Panc1 (cell line): ENCODE results near the gene UBL7. TPM values are rescaled to one million over a fixed set of nuclear protein-coding genes. Genes with fewer than 3 reads are reported as not detected.
"Not testable (repeated sequence)": the region's sequence is repeated elsewhere in the genome, so short reads cannot be mapped to it uniquely, and the experiment has no call there.

Experiments
- ATAC-seq: fragments of 200-7000 bp; cut with Tn5 transposase; 2 replicates; pipeline ENCODE4 v1.9.1; 2020; ENCODE audit warnings: mild to moderate bottlenecking, moderate library complexity
- BruUV-seq: library from RNA; stranded (reverse); fragments of 400-500 nt; replicated peaks from 2 replicates; lab custom pipeline; 2021; lab: Mats Ljungman, UMichigan
- CTCF ChIA-PET: fragments of 300-600 bp; sonication (Branson Sonifier 250); formaldehyde crosslinking; loops from one replicate; lab custom pipeline; 2022; ENCODE audit warnings: antibody characterized with exemption; lab: Charles Lee
- POLR2A ChIA-PET: fragments of 300-600 bp; sonication (Branson Sonifier 250); formaldehyde crosslinking; loops from one replicate; lab custom pipeline; 2022; ENCODE audit warnings: antibody characterized with exemption; lab: Charles Lee
- DNase-seq: peaks from one replicate; pipeline ENCODE4 v3.0.0-alpha.2; 2010; ENCODE audit warnings: low read depth, low spot score
- H3K27ac ChIP-seq: 2 replicates; pipeline ENCODE4 v1.5.1; 2011; ENCODE audit warnings: mild to moderate bottlenecking, low read length, inconsistent platforms
- H3K27me3 ChIP-seq: fragments of 200-500 bp; sonication (Bioruptor generic); 2 replicates; pipeline ENCODE4 v1.6.0; 2014; ENCODE audit warnings: low read length, inconsistent platforms; ENCODE audit not compliant: control insufficient read depth, insufficient read depth
- H3K36me3 ChIP-seq: fragments of 200-500 bp; sonication (Bioruptor generic); 2 replicates; pipeline ENCODE4 v1.5.1; 2014; ENCODE audit warnings: inconsistent platforms, mild to moderate bottlenecking, low read length, moderate library complexity; ENCODE audit not compliant: control insufficient read depth, insufficient read depth
- H3K4me1 ChIP-seq: 2 replicates; pipeline ENCODE4 v1.5.1; 2011; ENCODE audit warnings: inconsistent platforms, mild to moderate bottlenecking, low read length, moderate library complexity; ENCODE audit not compliant: control insufficient read depth, insufficient read depth
- H3K4me3 ChIP-seq, 2 experiments: 2 replicates each; pipeline ENCODE4 v1.5.1; 2011 to 2012; ENCODE audit warnings: low read depth in 2 of 2, low read length in 2 of 2, mild to moderate bottlenecking in 2 of 2, inconsistent platforms in 1 of 2, moderate library complexity in 1 of 2
- H3K9me3 ChIP-seq: fragments of 200-500 bp; sonication (Bioruptor generic); 2 replicates; pipeline ENCODE4 v1.5.1; 2014; ENCODE audit warnings: low read depth, mild to moderate bottlenecking, inconsistent platforms, low read length, moderate library complexity; ENCODE audit not compliant: control insufficient read depth, insufficient read depth
- POLR2AphosphoS5 ChIP-seq: IDR thresholded peaks from 2 replicates; pipeline ENCODE4 v1.6.1; 2012; ENCODE audit warnings: mild to moderate bottlenecking, low read depth, low read length, moderate library complexity
- REST ChIP-seq, 2 experiments: IDR thresholded peaks; 2 replicates each; pipeline ENCODE4 v1.6.1; 2011 to 2012; ENCODE audit warnings: low read depth in 2 of 2, control low read depth in 1 of 2, low read length in 1 of 2, mild to moderate bottlenecking in 1 of 2, moderate library complexity in 1 of 2; ENCODE audit not compliant: insufficient read depth in 1 of 2
- SIN3A ChIP-seq: IDR thresholded peaks from 2 replicates; pipeline ENCODE4 v1.6.1; 2012; ENCODE audit warnings: low read depth, mild to moderate bottlenecking, low read length, moderate library complexity, borderline replicate concordance; ENCODE audit not compliant: insufficient read depth
- TCF7L2 ChIP-seq: IDR thresholded peaks from 2 replicates; pipeline ENCODE4 v1.6.1; 2011; ENCODE audit warnings: mild to moderate bottlenecking, low read depth, low read length, inconsistent platforms
- in situ Hi-C: cut with HindIII; loops from 2 replicates; pipeline ENCODE4 v1.10.0; 2016; ENCODE audit warnings: low sequenced_read_pairs, low pct_unique_long_range_greater_than_20kb
- intact Hi-C: fragments of 100-400 bp; cut with micrococcal nuclease; formaldehyde crosslinking; loops from one replicate; pipeline ENCODE4 v1.10.0; 2022; ENCODE audit not compliant: unreplicated experiment
- total RNA-seq: library from RNA; stranded (reverse); gene quantifications from one replicate; pipeline ENCODE4 v1.2.1, GENCODE V29; 2021; ENCODE audit not compliant: unreplicated experiment
- TF ChIP-seq, protein P1 (sequence below): fragments of 450-650 bp; IDR thresholded peaks from 2 replicates; pipeline ENCODE4 v1.5.1; 2017; ENCODE audit warnings: mild to moderate bottlenecking

The UBL7 gene
- total RNA-seq, 1 experiment from 2014 or later = 68.5 TPM

GRCh38 chr15:74471621-74472020, 10.7 kb upstream of the UBL7 start:
- H3K36me3 ChIP-seq, CTCF ChIA-PET, H3K4me1 ChIP-seq, H3K4me3 ChIP-seq, H3K27ac ChIP-seq, ATAC-seq, intact Hi-C loops, H3K27me3 ChIP-seq, in situ Hi-C loops, BruUV-seq, DNase-seq, H3K9me3 ChIP-seq: not testable (repeated sequence)
- POLR2A ChIA-PET = interaction anchor here (0.6 kb wide), 1 partner anchor 90 kb away, joined by 3 read pairs; no protein-coding TSS in a partner anchor

DNA sequence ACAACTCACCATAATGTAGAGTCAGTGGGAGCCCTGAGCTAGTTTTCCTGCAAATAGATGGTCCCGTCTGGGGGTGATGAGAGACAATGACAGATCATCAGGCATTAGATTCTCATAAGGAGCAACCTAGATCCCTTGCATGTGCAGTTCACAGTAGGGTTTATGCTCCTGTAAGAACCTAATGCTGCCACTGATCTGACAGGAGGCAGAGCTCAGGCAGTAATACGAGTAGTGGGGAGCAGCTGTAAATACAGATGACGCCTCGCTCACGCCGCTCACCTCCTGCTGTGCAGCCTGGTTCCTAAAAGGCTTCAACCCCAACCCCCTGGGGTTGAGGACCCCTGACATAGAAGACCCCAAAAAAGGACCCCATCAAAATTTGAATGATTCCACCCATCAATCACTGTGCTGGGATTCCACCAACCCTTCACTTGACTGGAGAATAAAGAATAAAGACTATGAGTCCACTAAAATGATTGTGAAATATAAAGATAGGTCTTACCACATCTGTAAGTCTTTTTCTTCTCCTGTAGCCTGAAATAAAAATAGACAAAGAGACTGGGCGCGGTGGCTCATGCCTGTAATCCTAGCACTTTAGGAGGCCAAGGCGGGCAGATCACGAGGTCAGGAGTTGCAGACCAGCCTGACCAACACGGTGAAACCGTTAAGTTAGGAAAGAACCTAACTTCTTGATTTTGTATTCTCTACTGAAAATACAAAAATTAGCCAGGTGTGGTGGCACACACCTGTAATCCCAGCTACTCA, 9.9 kb upstream of the UBL7 start:
- no peak for ATAC-seq
- in situ Hi-C loops = no loop called here

DNA sequence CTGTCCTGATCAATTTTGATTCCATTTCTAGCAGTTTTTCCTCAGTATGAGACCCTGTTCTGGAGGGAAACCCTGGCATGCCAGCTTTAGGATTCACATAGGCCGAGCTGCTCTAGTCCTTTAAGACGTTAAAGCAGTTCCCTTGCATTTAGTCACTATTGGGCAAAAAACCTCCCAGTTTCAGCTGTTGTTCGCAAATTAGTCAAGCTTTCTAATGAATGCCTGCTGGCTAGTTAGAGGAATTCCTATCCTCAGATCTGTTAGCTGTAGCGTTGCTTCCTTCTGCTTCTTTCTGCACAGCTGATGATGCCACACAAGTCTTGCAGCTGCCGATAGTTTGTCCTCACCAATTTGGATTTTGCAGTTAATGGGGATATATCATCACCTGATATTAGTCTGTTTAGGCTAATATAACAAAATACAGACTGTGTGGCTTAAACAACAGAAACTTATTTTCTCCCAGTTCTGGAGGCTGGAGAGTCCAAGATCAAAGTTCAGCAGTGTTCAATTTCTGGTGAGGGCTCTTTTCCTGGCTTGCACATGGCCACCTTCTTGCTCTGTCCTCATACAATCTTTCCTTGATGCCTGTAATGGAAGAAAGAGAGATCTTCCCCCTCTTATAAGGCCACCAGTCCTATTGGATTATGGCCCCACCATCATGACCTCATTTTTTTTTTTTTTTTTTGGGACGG, 7.5 kb upstream of the UBL7 start:
- ChIA-PET POLR2A (interaction anchor here (0.7 kb wide), 1 partner anchor 119 kb away, joined by 5 read pairs; no protein-coding TSS in a partner anchor), CTCF (interaction anchor here (0.6 kb wide), 1 partner anchor 163 kb away, joined by 11 read pairs; no protein-coding TSS in a partner anchor)
- ATAC-seq (no peak), DNase-seq (no peak)
- Histone ChIP-seq H3K36me3 (no peaks in the 10 kb centered on the region), H3K27me3 (no peaks in the 10 kb centered on the region), H3K4me3 (no peak overlapping the region), H3K9me3 (peaks cover 2% of the 10 kb centered on the region; the same call in 1 of the 2 replicates), H3K27ac (no peak overlapping the region), H3K4me1 (no peaks in the 10 kb centered on the region)
- in situ Hi-C loops (no loop called here), intact Hi-C loops (no loop called here)
- TF ChIP-seq, protein P1, sequence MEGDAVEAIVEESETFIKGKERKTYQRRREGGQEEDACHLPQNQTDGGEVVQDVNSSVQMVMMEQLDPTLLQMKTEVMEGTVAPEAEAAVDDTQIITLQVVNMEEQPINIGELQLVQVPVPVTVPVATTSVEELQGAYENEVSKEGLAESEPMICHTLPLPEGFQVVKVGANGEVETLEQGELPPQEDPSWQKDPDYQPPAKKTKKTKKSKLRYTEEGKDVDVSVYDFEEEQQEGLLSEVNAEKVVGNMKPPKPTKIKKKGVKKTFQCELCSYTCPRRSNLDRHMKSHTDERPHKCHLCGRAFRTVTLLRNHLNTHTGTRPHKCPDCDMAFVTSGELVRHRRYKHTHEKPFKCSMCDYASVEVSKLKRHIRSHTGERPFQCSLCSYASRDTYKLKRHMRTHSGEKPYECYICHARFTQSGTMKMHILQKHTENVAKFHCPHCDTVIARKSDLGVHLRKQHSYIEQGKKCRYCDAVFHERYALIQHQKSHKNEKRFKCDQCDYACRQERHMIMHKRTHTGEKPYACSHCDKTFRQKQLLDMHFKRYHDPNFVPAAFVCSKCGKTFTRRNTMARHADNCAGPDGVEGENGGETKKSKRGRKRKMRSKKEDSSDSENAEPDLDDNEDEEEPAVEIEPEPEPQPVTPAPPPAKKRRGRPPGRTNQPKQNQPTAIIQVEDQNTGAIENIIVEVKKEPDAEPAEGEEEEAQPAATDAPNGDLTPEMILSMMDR = no peak
- no peak for TF ChIP-seq TCF7L2
- TF ChIP-seq SIN3A = no peak
- no peak for TF ChIP-seq POLR2AphosphoS5
- TF ChIP-seq REST (IDR thresholded peaks at IDR 0.05; ENCODE audit: insufficient read depth in 1 of 2, low read depth in 2 of 2, low read length in 1 of 2) = no peak
- BruUV-seq = no TSS peak

More for the DNA sequence above, 9.9 kb upstream of the UBL7 start:
- Histone ChIP-seq H3K36me3 (no peaks in the 10 kb centered on the region), H3K4me3 (no peak overlapping the region), H3K27me3 (no peaks in the 10 kb centered on the region), H3K27ac (no peak overlapping the region), H3K4me1 (no peaks in the 10 kb centered on the region), H3K9me3 (no peaks in the 10 kb centered on the region)
- POLR2A ChIA-PET = interaction anchor here (0.6 kb wide), 1 partner anchor 89 kb away, joined by 3 read pairs; no protein-coding TSS in a partner anchor
- no TSS peak for BruUV-seq
- DNase-seq = no peak
- CTCF ChIA-PET = interaction anchor here (0.6 kb wide), 1 partner anchor 129 kb away, joined by 3 read pairs; no protein-coding TSS in a partner anchor
- intact Hi-C loops = no loop called here
- no peak for TF ChIP-seq TCF7L2
- no peak for TF ChIP-seq POLR2AphosphoS5
